IMR-90 (cell line): Measurements from ENCODE around the gene ZMYM4. TPM values are rescaled to one million over a fixed set of nuclear protein-coding genes. Genes with fewer than 3 reads are reported as not detected.

Source experiments
- ATAC-seq: fragments of 200-7000 bp; cut with Tn5 transposase; 2 replicates; pipeline ENCODE4 v1.9.1; 2020; ENCODE audit warnings: low read depth, mild to moderate bottlenecking, moderate library complexity
- BruUV-seq: library from RNA; stranded (reverse); fragments of 400-500 nt; replicated peaks from 2 replicates; lab custom pipeline; 2021; lab: Mats Ljungman, UMichigan
- CTCF ChIA-PET: fragments of 300-600 bp; formaldehyde crosslinking; extraction: SDS; loops from one replicate; lab custom pipeline; 2021; ENCODE audit warnings: antibody characterized with exemption; lab: Yijun Ruan, JAX
- POLR2A ChIA-PET: fragments of 300-600 bp; sonication (Branson Sonifier 250); formaldehyde crosslinking; loops from one replicate; lab custom pipeline; 2022; ENCODE audit warnings: antibody characterized with exemption; ENCODE audit not compliant: unreplicated experiment; lab: Charles Lee
- DNase-seq: peaks from one replicate; pipeline ENCODE4 v3.0.0; 2013
- H2AFZ ChIP-seq: replicated peaks from 2 replicates; pipeline ENCODE3; 2013; ENCODE audit warnings: low read length, mild to moderate bottlenecking; ENCODE audit not compliant: poor library complexity
- H2AK5ac ChIP-seq: 2 replicates; pipeline ENCODE4 v1.6.1; 2013; ENCODE audit warnings: low read depth, low read length, inconsistent platforms
- H2AK9ac ChIP-seq: replicated peaks from 2 replicates; pipeline ENCODE3; 2013; ENCODE audit warnings: mild to moderate bottlenecking, low read depth, low read length, moderate library complexity; ENCODE audit not compliant: poor library complexity
- H2BK120ac ChIP-seq: 2 replicates; pipeline ENCODE4 v1.6.1; 2013; ENCODE audit warnings: low read depth, low read length, inconsistent platforms
- H2BK15ac ChIP-seq: 3 replicates; pipeline ENCODE4 v1.6.1; 2013; ENCODE audit warnings: low read depth, low read length, inconsistent platforms
- H2BK20ac ChIP-seq: 2 replicates; pipeline ENCODE4 v1.6.1; 2013; ENCODE audit warnings: low read depth, mild to moderate bottlenecking, inconsistent platforms, low read length, moderate library complexity
- H2BK5ac ChIP-seq: 2 replicates; pipeline ENCODE4 v1.6.1; 2013; ENCODE audit warnings: mild to moderate bottlenecking, low read depth, low read length, inconsistent platforms; ENCODE audit not compliant: poor library complexity, severe bottlenecking
- H3K14ac ChIP-seq: replicated peaks from 2 replicates; pipeline ENCODE4 v1.6.1; 2013; ENCODE audit warnings: low read depth, low read length, inconsistent platforms
- H3K18ac ChIP-seq: 2 replicates; pipeline ENCODE4 v1.6.1; 2013; ENCODE audit warnings: low read depth, low read length, control low read depth
- H3K23ac ChIP-seq: 2 replicates; pipeline ENCODE4 v1.6.1; 2013; ENCODE audit warnings: low read depth, low read length, inconsistent platforms
- H3K27ac ChIP-seq: 2 replicates; pipeline ENCODE4 v1.5.1; 2013; ENCODE audit warnings: mild to moderate bottlenecking, control low read depth, low read length; ENCODE audit not compliant: insufficient read depth
- H3K27me3 ChIP-seq: 2 replicates; pipeline ENCODE4 v1.6.1; 2013; ENCODE audit warnings: low read length; ENCODE audit not compliant: control insufficient read depth, insufficient read depth
- H3K36me3 ChIP-seq: 2 replicates; pipeline ENCODE4 v1.6.1; 2013; ENCODE audit warnings: low read length, mixed read lengths; ENCODE audit not compliant: control insufficient read depth, insufficient read depth
- H3K4ac ChIP-seq: 2 replicates; pipeline ENCODE4 v1.6.1; 2013; ENCODE audit warnings: low read depth, low read length, inconsistent platforms
- H3K4me1 ChIP-seq: 2 replicates; pipeline ENCODE4 v1.6.1; 2013; ENCODE audit warnings: low read length, mixed read lengths; ENCODE audit not compliant: control insufficient read depth, insufficient read depth
- H3K4me2 ChIP-seq: 2 replicates; pipeline ENCODE4 v1.6.1; 2013; ENCODE audit warnings: low read depth, mild to moderate bottlenecking, control low read depth, low read length, moderate library complexity
- H3K4me3 ChIP-seq: 2 replicates; pipeline ENCODE4 v1.5.1; 2013; ENCODE audit warnings: low read depth, mild to moderate bottlenecking, control low read depth, low read length, moderate library complexity; ENCODE audit not compliant: insufficient read depth
- H3K56ac ChIP-seq: 2 replicates; pipeline ENCODE4 v1.6.1; 2013; ENCODE audit warnings: low read length, inconsistent platforms; ENCODE audit not compliant: insufficient read depth; ENCODE audit errors: extremely low read depth
- H3K79me1 ChIP-seq, 2 experiments: 2 replicates each; pipeline ENCODE4 v1.6.1; 2013; ENCODE audit warnings: low read length in 2 of 2, inconsistent platforms in 1 of 2, low read depth in 1 of 2
- H3K9ac ChIP-seq: 2 replicates; pipeline ENCODE4 v1.6.1; 2013; ENCODE audit warnings: low read depth, low read length, control low read depth
- H3K9me1 ChIP-seq: 2 replicates; pipeline ENCODE4 v1.6.1; 2013; ENCODE audit warnings: low read length, inconsistent platforms; ENCODE audit not compliant: insufficient read depth
- H3K9me3 ChIP-seq: 2 replicates; pipeline ENCODE4 v1.6.1; 2013; ENCODE audit warnings: low read length; ENCODE audit not compliant: control insufficient read depth, insufficient read depth
- H4K20me1 ChIP-seq: 2 replicates; pipeline ENCODE4 v1.6.1; 2013; ENCODE audit warnings: low read length, inconsistent platforms; ENCODE audit not compliant: insufficient read depth
- H4K5ac ChIP-seq: 2 replicates; pipeline ENCODE4 v1.6.1; 2013; ENCODE audit warnings: mild to moderate bottlenecking, low read depth, low read length, control low read depth
- H4K8ac ChIP-seq, 2 experiments: 2 replicates each; pipeline ENCODE4 v1.6.1; 2013; ENCODE audit warnings: low read depth in 2 of 2, low read length in 2 of 2, control low read depth in 1 of 2, inconsistent platforms in 1 of 2
- H4K91ac ChIP-seq: 2 replicates; pipeline ENCODE4 v1.6.1; 2013; ENCODE audit warnings: low read depth, low read length, inconsistent platforms; ENCODE audit not compliant: insufficient read depth
- CTCF ChIP-seq: conservative IDR thresholded peaks from 2 replicates; pipeline ENCODE4 v1.5.1; 2012; ENCODE audit warnings: mild to moderate bottlenecking, low read depth, low read length, improper control_type of control experiment
- FOS ChIP-seq: fragments of 150-350 bp; IDR thresholded peaks from 2 replicates; pipeline ENCODE4 v1.6.1; 2016; ENCODE audit warnings: low read depth, low read length
- WGBS, 2 experiments: methylation state at CpG; one replicate each; pipeline versions ENCODE4 v1.1.5 to v1.1.7; 2013; ENCODE audit warnings: missing lambda C conversion rate in 2 of 2; ENCODE audit not compliant: insufficient read length in 1 of 2; ENCODE audit errors: extremely low coverage in 2 of 2; 5-methylcytosine and 5-hydroxymethylcytosine counted together
- dilution Hi-C: fragments of 300-500 bp; cut with HindIII; formaldehyde crosslinking; loops from one replicate; pipeline ENCODE4 v1.14.3; 2018; ENCODE audit warnings: low sequenced_read_pairs; ENCODE audit not compliant: unreplicated experiment
- in situ Hi-C: fragments of 300-500 bp; cut with MboI; formaldehyde crosslinking; loops from 3 replicates; pipeline ENCODE4 v1.14.3; 2019; ENCODE audit warnings: low sequenced_read_pairs, inconsistent platforms, mixed read lengths
- intact Hi-C: fragments of 100-400 bp; cut with micrococcal nuclease; formaldehyde crosslinking; loops from 2 replicates; pipeline ENCODE4 v1.10.0; 2022
- polyA plus RNA-seq, 3 experiments: library from polyadenylated mRNA; depleted of rRNA; stranded (reverse); fragments of >200 nt; gene quantifications; 2 replicates each; pipeline ENCODE4 v1.2.3, GENCODE V29; 2012; ENCODE audit warnings: low replicate concordance in 1 of 3
- total RNA-seq: library from RNA; depleted of rRNA; stranded (reverse); fragments of >200 nt; gene quantifications from 2 replicates; pipeline ENCODE4 v1.2.3, GENCODE V29; 2012

Gene ZMYM4
- total and polyA plus RNA-seq, 2 of the 4 experiments (the other 2 are of a cell fraction) = 14.7 to 53.8 TPM

GRCh38 chr1:35390600-35391494 lies 122.3 kb downstream of the ZMYM4 start:
- H3K4me2 ChIP-seq = no peak overlapping the region
- TF ChIP-seq FOS (no peak), CTCF (no peak)
- peaks cover 5 to 14% of the 10 kb centered on the region in 2 experiments; a peak in 2 of 4 replicates for H3K79me1 ChIP-seq
- H3K4me3 ChIP-seq = no peak overlapping the region
- no peak overlapping the region for H2BK15ac ChIP-seq
- no peak overlapping the region for H3K9ac ChIP-seq
- peaks cover 6% of the 10 kb centered on the region; the same call in 1 of the 2 replicates for H3K9me1 ChIP-seq
- no peak overlapping the region for H4K91ac ChIP-seq
- no peak overlapping the region for H2BK5ac ChIP-seq
- H4K8ac ChIP-seq = no peak overlapping the region
- no CpG with 5 or more reads among the region's 10 CpGs for WGBS, 2 experiments
- ATAC-seq (no peak), DNase-seq (peak; percentile 26)
- H3K14ac ChIP-seq = no peak overlapping the region
- no peak overlapping the region for H4K5ac ChIP-seq
- peaks cover 39% of the 10 kb centered on the region for H3K36me3 ChIP-seq
- POLR2A ChIA-PET = no interaction called here
- peak overlapping the region; percentile 78 for H2AK9ac ChIP-seq
- intact Hi-C loops = no loop called here
- H3K27me3 ChIP-seq = no peaks in the 10 kb centered on the region
- no peak overlapping the region for H3K27ac ChIP-seq
- H3K9me3 ChIP-seq = no peaks in the 10 kb centered on the region
- H3K18ac ChIP-seq = no peak overlapping the region
- in situ Hi-C loops = no loop called here
- H3K4ac ChIP-seq = no peak overlapping the region
- H2AFZ ChIP-seq = no peak overlapping the region
- H2BK120ac ChIP-seq = no peak overlapping the region
- no peak overlapping the region for H2AK5ac ChIP-seq
- dilution Hi-C loops = no loop called here
- no peak overlapping the region for H3K56ac ChIP-seq
- no peaks in the 10 kb centered on the region for H4K20me1 ChIP-seq
- no TSS peak for BruUV-seq
- CTCF ChIA-PET = no interaction called here
- H3K4me1 ChIP-seq = no peaks in the 10 kb centered on the region
- H2BK20ac ChIP-seq = no peak overlapping the region
- no peak overlapping the region for H3K23ac ChIP-seq
